Sciatic nerve (tissue), 2 donors: ENCODE results near the gene ANXA6. TPM values are rescaled to one million over a fixed set of nuclear protein-coding genes. Genes with fewer than 3 reads are reported as not detected.

ENCODE experiments used
- ATAC-seq: fragments of 200-7000 bp; cut with Tn5 transposase; one replicate; pipeline ENCODE4 v1.9.1; 2020; ENCODE audit warnings: mild to moderate bottlenecking, moderate library complexity
- DNase-seq: peaks from one replicate; pipeline ENCODE4 v3.0.0-alpha.2; 2020; ENCODE audit warnings: low spot score
- intact Hi-C: fragments of 100-400 bp; cut with DNase I; formaldehyde crosslinking; loops from one replicate; pipeline ENCODE4 v1.14.2; 2022
- total RNA-seq: library from RNA; stranded (reverse); fragmentation: NEBNext Ultra II Directional; extraction: Animal tissue kit (Norgen Biotek cat#: 25700); gene quantifications from one replicate; pipeline ENCODE4 v1.2.1, GENCODE V29; 2021
- donor health status: DM: no; HTN: no; CAD: no.
- donor health status: DM: no; HTN: no; CAD: no.

ANXA6 gene
- total RNA-seq, 1 donor from 2014 or later = 211 TPM

DNA sequence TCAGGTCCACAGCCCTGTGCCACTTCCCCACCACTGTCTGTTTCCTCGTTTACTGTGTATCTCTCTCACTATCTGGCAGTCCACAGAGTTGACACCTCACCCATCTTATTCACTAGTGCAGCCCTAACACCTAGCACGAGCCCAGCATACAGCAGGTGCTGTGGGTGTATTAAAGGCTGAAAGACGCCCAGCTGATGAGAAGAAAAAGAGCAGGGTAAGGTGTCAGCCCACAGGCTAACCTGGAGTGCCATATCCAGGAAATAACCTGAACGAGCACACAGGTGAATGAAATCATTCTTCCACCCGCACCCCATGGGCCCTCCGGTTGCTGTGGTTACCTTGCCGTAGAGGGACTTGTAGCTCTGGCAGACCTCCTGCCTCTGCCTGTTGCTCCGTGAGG lies 18.6 kb downstream of the ANXA6 start:
- ATAC-seq = no peak

DNA sequence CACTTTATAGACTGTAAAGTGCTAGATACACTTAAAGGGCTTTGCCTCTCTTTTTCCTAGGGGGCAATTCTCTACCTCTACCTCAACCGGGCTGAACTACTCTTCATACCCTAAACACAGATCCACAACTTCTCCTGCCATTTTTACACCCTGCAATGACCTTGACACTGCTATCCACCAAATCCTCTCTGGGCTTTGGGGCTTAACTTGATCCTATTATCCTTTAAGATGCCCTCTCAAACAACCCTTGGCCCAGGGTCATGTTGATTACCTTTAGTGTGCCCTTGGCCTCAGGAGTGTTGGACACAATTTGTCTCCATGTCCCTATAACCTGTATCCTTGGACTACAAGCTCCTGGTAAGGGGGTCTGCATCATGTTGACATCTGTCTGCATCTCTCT lies 19.5 kb downstream of the ANXA6 start:
- intact Hi-C loops = no loop called here
- DNase-seq (no peak), ATAC-seq (no peak)

More for the DNA sequence above, 18.6 kb downstream of the ANXA6 start:
- no peak for DNase-seq
- intact Hi-C loops = no loop called here

DNA sequence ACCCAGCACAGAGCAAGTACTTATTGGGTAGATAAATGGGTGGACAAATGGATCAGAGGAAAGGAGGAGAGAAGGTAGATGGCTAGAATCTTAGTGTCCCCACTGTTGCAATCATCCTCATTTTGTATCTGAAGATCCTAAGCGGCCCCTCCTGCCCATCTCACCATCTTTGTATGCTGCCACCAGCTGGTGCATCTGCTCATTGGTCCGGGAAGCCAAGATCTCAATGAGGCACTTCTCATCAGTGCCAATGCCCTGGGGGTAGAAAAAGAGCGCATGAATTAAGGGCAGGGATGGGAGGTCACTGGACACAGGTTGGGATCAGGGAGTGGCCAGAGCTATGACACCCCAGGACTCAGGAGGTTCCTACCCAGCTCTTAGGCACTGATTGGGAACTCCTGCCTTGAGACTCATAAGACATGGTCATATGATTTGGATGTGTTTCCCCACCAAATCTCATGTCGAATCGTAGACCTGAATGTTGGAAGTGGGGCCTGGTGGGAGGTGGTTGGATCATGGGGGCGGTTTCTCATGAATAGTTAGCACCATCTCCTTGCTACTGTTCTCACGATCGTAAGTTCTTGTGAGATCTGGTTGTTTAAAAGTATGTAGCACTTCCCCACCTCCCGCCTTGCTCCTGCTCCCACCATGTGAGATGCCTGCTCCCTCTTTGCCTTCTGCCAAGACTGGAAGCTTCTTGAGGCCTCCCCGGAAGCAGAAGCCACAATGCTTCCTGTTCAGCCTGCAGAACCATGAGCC lies 20.3 kb downstream of the ANXA6 start:
- intact Hi-C loops = no loop called here

DNA sequence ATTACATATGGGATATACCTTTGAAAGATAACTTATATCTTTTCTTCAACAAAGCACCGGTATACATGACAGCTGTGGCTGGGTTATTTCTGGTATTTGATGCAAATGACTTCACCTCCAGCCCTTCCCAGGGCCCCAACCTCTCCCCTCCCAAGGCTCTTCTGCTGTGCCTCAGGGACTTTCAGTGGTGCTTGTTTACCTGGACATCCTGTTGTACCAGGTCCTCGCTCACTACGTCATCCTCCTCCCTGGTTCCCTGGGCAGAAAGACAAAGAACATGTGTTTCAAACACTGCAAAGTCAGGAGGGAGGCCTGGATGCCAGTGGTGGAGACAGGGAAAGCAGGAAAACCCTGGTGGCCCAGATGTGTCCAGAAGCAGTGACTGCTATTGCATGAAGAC lies 23.4 kb downstream of the ANXA6 start:
- ATAC-seq (no peak), DNase-seq (no peak)
- intact Hi-C loops = no loop called here

More for the DNA sequence above, 20.3 kb downstream of the ANXA6 start:
- ATAC-seq (no peak), DNase-seq (no peak)

DNA sequence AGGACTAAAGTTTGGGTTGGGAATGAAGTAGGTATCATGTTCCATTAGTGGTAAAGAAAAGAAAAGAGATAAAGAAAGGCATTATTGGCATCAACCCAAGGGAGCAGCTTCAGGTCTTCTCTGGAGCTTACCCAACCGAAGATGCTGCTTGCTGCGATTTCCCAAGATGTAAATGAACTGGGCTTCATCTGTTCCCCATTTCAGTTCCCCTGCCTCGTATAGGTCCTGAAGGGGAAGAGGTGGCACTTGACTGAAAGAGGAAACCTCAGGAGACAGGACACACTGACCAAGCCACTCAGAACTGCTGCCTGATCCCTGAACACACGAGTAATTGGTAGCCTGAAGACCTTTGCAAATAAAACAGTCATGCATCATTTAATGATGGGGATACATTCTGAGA lies 24.6 kb downstream of the ANXA6 start:
- peak; percentile 33 for ATAC-seq
- intact Hi-C loops = no loop called here

DNA sequence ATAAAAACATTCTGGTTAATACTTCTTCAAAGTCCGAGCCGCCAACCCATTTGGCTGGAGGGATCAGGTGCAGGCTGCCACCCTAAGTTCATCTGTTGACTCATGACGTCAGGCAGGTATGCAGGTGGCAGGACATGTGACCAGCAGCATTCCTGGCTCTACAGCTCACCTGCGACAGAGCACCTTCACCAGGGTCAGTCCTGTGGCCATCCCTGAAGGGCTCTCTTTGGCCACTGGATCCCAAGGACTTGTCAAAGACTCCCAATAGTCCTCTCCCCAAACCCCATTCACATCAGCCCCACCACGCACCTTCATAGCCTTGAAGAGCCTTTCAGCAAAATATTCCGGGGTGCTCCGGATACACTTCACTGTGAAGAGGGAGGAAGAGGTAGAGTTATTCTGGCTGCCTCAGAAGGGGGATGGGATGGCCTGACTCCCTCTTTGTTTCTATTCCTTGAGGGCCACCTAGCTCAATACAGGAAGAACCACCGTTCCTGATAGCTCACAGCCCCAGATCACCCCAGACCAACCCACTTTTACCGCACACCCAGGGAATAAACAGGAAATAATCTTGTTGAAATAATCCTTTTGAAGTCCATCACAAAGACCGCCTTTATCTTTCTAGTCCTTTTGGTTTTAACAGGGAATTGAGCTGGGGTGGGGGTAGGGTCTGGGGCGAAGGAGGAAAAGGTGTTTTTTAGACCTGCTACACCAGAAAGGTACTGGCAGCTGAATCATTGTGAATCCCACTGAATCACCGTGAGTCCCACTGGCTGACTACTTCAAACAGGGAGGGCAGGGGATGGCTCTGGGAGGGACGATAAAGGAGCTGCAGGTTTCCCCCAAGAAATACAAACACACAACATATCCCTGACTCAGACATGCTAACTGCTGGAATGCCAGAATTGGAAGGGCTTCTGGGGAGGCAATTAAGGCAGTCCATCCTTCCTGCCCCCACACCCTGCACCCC lies 26.4 kb downstream of the ANXA6 start:
- ATAC-seq = no peak
- intact Hi-C loops = no loop called here
- no peak for DNase-seq

More for the DNA sequence above, 24.6 kb downstream of the ANXA6 start:
- DNase-seq = no peak

DNA sequence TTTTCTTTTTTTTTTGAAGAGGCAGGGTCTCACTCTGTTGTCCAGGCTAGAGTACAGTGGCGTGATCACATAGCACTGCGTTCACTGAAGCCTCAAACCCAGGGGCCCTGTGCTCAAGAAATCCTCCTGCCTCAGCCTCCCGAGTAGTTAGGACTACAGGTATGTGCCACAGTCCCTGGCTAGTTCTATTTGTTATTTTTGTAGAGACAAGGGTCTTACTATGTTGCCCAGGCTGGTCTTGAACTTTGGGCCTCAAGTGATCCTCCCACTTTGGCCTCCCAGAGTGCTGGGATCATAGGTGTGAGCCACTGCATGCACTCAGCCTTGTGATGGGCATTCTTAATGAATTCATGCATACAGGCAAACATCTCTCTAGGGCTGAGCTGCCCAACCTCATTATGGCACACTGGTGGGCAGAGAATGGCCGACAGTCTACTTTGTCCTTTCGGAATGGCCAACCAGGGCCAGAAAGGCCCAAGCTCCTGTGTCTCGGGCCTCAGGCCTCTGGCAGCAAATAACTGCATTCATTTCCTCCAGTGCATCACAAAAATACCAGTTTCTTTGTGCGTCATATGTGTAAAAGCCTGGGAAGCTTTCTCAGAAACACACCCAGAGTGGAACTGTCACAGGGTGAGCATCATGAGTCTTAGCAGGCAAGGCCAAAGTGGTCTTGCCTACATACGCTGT lies 27.2 kb downstream of the ANXA6 start:
- no peak for ATAC-seq
- DNase-seq = no peak
- intact Hi-C loops = no loop called here

DNA sequence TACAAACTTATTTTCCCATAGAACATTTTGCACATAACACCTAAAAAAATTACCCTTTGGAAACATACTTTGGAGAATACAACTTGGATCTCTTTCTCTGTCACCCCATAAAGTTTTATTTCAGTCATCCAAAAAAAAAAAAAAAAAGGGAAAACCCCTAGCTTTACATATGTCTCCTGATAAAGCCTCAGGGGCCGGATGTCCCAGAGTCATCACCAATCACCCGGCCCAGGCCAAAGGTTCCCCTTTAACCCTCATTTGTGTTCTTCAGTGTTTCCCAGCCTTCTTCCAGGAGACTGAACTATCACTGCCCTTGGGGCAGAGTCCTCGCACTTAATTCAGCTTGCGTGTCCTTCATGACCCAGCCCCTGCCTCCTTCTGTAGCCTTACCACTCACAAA lies 28.8 kb downstream of the ANXA6 start:
- ATAC-seq (no peak), DNase-seq (no peak)
- intact Hi-C loops = loop anchor here (5.0 kb wide), 1 partner anchor 33 kb away; no protein-coding TSS in a partner anchor

DNA sequence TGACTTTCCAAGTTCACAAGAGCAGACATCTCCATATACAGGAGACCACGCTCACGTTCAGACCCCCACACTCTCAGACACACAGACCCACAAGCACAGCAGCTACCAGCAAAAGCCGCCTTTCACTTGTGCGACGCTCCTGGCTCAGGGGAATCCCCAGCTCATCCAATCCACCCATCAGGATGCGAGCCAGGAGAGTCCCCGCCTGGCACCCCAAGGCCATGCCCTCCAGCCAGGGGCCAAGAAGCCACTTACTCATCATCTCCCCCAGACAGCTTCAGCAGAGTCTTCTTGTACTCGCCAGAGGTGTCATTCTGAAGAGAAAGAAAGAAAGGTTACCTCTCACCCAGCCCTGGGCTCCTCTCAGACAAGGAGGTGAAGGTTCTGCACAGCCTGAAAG lies 29.7 kb downstream of the ANXA6 start:
- intact Hi-C loops = loop anchor here (5.0 kb wide), 1 partner anchor 34 kb away; no protein-coding TSS in a partner anchor

DNA sequence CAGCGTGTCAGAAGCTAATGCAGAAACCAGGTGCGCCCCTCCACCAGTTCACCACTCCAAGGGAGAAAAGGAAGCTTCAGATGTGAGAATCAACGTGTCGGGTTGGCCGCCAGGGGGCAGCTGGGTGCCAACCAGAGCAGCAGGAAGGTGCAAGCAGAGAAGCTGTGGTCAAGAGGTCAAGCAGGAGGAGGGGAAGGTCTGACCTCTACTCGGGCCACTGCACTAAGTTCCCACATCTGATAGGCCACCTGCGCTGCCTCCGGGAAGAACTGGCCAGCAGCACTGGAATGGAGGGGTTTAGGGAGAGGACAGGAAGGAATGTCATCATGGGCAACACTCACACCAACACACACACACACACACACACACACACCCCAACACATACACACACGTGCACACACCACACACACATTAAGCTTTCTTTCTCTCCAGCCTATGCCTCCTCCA lies 31.4 kb downstream of the ANXA6 start:
- DNase-seq (peak; percentile 81), ATAC-seq (peak; percentile 80)
- intact Hi-C loops = loop anchor here (5.0 kb wide), 1 partner anchor 36 kb away; no protein-coding TSS in a partner anchor

More for the DNA sequence above, 29.7 kb downstream of the ANXA6 start:
- no peak for DNase-seq
- no peak for ATAC-seq

DNA sequence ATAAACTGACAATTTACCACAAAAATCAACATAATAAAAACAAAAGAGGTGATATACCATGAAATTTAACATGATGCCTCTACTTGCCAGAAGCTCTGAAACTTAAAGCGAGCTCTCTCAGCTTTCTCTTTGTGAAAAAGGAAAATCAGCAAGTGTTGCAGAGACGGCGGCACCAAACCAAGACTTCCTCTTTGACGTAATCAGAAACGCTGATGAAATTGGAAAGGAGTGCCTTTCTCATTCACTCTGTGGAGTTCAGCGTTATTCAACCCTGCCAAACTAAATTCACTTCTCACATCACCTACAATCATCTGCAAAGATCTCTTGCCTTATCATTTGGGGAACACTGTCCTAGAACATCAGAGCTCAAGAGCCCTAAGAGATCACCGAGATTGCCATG lies 32.2 kb downstream of the ANXA6 start:
- intact Hi-C loops = loop anchor here (5.0 kb wide), 1 partner anchor 37 kb away; no protein-coding TSS in a partner anchor
- DNase-seq (no peak), ATAC-seq (no peak)

DNA sequence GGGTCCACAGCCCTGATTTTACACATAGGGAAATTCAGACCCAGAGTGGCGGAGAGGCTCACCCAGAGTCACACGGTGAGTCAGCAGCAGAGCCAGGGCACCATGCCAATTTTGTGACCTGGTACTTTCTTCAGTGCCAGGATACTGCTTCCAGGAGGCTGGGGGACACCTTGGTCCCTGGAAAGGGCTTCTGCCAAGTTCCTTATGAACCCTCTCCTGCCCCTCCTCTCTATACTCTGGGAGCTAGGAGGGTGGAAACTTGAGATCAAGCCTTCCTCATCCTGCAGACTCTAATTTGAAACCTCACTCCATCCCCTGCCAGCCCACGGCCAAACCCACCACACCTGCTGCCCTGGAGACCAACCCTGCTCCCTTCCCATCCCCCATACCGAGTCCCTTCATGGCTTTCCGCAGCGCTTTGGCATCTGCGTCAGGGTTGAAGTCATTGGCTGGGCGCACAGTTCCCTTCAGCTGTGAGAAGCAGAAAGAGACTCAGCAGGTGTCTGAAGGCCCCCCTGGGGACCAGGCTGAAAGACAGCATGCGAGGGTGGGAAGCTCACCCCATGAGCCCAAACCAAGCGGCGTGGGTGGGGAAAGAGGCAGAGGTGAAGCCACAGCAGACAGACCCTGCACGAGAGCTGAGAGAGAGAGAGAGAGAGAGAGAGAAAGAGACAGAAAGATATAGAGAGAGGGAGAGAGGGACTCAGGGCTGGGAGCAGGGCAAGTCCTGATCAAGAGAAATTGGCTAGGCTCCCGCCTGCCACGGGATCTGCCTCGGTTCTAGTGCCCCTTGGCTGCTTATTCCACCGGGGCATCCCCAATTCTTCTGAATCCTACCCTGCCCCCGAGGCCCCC lies 33.5 kb downstream of the ANXA6 start:
- intact Hi-C loops = no loop called here
- no peak for ATAC-seq
- DNase-seq = no peak

DNA sequence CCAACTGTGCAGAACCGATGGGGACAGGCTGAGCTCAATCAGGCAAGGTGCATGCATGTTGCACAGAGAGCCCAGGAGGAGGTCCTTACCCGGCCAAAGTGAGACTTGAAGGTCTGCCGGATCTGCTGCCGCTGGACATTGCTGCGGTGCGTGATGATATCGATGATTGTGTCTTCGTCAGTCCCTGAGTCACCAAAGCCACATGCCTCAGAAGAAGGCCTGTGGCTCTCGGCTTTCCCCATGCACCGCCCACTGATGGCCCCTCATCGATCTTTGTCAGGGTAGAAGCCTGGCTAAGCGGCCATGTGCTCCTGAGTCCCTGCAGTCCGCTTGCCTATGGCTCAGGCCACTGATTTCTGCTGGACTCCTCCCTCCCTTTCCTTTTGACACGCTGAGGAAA lies 34.8 kb downstream of the ANXA6 start:
- DNase-seq (no peak), ATAC-seq (no peak)

DNA sequence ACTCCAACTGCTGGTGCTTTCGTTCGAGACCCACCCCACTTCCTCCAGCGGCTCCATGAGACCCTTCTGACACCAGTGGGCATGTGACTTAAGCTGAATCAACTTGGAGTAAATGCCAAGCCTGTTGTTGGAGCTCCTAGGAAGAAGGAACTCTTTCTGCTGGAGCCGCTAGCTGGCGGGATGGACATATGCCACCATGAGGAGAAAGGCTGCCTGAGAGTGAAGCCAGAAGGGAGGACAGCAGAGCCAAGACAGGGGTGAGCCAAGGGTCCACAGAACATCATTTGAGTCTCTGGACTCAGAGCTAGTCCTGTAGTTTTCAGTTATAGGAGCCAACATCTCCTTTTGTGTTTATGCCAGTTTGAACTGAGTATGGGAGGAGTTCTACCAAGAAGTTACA lies 35.9 kb downstream of the ANXA6 start:
- intact Hi-C loops = no loop called here
- DNase-seq (no peak), ATAC-seq (peak; percentile 23)

More for the DNA sequence above, 34.8 kb downstream of the ANXA6 start:
- intact Hi-C loops = no loop called here

DNA sequence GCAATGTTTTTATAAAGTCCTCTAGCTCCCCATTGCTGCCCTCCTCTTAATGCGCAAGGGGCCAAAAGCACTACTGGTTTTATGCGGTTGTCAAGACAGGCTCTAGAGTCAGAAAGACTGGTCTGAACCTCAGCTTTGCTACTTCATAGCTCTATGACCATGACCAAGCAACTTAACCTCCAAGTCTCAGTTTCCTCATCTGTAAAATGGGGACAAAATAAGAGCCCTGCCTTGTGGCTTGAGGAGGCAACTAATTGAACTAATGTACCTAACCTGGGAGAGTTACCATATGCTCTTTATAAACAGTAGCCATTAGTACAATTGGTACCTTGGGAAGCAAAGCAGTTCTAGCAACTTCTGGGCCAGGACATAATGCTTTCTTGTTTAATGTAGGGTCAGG lies 36.5 kb downstream of the ANXA6 start:
- DNase-seq = no peak
- no peak for ATAC-seq
- intact Hi-C loops = no loop called here

DNA sequence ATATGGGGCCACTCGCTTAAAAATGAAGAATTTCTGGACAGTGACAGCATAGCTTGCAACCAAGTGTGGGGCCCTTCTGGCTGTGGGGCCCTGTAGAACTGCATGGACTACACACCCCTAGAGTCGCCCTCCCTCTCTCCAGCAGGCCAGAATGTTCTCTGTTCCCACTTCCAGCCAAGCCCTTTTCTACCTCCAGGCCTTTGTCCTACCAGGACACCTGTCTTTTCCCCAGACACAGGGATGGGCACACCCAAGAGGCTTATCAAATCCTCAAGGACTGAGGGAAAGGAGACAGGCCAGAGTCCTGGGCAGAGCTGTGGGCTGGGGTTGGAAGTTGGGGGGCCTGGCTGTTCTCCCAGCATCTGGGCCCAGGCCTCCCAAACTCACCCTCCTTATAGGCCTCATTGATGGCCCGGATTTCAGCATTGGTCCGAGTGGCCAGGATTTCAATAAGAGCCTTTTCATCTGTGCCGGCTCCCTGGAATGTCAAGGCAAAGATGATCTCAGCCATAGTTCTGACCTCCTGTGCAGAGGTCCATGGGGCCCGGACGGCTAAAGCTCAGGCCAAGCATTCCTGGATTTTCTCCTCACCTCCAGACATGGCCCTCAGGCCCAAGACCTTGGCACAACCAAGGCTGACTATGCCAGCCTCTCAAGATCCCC lies 38.5 kb downstream of the ANXA6 start:
- DNase-seq (no peak), ATAC-seq (no peak)
- intact Hi-C loops = loop anchor here (5.0 kb wide), 2 partner anchors 67 to 117 kb away; no protein-coding TSS in a partner anchor

DNA sequence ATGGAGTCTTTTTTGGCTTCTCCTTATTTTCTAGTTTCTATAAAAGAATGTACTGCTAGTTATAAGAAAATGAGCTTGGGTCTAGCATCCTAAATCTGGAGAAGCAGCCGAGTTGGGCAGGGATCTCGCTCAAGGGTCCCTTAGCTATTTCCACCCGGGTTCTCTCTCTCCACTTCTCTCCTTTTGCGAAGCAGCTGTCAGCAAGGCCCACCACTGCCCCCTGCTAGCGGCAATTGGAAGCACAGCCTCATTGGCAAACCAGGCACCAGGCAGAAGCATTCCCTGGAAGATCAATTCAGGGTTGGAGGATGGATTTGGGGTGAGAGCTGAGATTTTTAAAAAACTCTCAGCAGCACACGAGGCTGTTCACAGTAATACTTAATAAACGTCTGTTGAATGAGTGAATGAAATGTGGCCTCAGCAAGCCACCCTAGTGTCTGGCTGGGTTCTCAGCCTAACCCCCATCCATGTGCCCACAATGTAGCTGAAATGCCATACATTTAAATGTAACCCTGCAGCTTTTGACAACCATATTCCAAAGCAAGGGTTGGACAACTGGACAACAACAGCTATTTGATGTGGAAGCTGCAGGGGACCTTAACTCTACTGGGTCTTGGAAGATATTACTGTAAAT lies 42.2 kb downstream of the ANXA6 start:
- DNase-seq (peak; percentile 91), ATAC-seq (peak; percentile 83)
- intact Hi-C loops = loop anchor here (5.0 kb wide), 2 partner anchors 63 to 113 kb away; no protein-coding TSS in a partner anchor
